CD14-positive monocyte (primary cell): ENCODE results near the gene SNRPD3. TPM values are rescaled to one million over a fixed set of nuclear protein-coding genes. Genes with fewer than 3 reads are reported as not detected.
A peak's percentile ranks its signal among the peaks of the same experiment; 100 is the strongest.

Experiments used
- DNase-seq, 3 donors: peaks; one replicate each; pipeline ENCODE4 v3.0.0-alpha.2; 2011 to 2022
- H2AFZ ChIP-seq: 2 replicates; pipeline ENCODE4 v1.6.0; 2012; ENCODE audit warnings: mild to moderate bottlenecking, low read depth, low read length, inconsistent platforms; ENCODE audit not compliant: insufficient read depth, poor library complexity, severe bottlenecking
- H3K27ac ChIP-seq, 2 donors: 1 replicate in 1 of 2; 2 replicates in 1 of 2; pipeline ENCODE4 v1.5.1; 2012 to 2013; ENCODE audit warnings: low read length in 2 of 2, control low read depth in 1 of 2, inconsistent platforms in 1 of 2, low read depth in 1 of 2, mild to moderate bottlenecking in 1 of 2
- H3K27me3 ChIP-seq, 2 donors: one replicate each; pipeline versions ENCODE4 v1.6.0 to v1.6.1; 2011 to 2013; ENCODE audit warnings: low read length in 2 of 2; ENCODE audit not compliant: control insufficient read depth in 2 of 2, insufficient read depth in 2 of 2
- H3K36me3 ChIP-seq, 2 donors: replicated peaks in 1 of 2; 1 replicate in 1 of 2; 2 replicates in 1 of 2; pipeline versions ENCODE4 v1.5.1 to v1.6.1; 2012 to 2013; ENCODE audit warnings: low read length in 2 of 2, control low read depth in 1 of 2, inconsistent platforms in 1 of 2, mild to moderate bottlenecking in 1 of 2; ENCODE audit not compliant: insufficient read depth in 2 of 2, control insufficient read depth in 1 of 2
- H3K4me1 ChIP-seq, 2 donors: 1 replicate in 1 of 2; 2 replicates in 1 of 2; pipeline versions ENCODE4 v1.5.1 to v1.6.1; 2012 to 2013; ENCODE audit warnings: low read length in 2 of 2, control low read depth in 1 of 2, inconsistent platforms in 1 of 2, mild to moderate bottlenecking in 1 of 2, moderate library complexity in 1 of 2; ENCODE audit not compliant: insufficient read depth in 2 of 2, control insufficient read depth in 1 of 2
- H3K4me2 ChIP-seq: replicated peaks from 2 replicates; pipeline ENCODE3; 2012; ENCODE audit warnings: low read length, moderate library complexity, mild to moderate bottlenecking; ENCODE audit not compliant: poor library complexity, severe bottlenecking; ENCODE audit errors: extremely low read depth
- H3K4me3 ChIP-seq, 3 experiments: fragments of 200-600 bp in 1 of 3; sonication (generic) in 1 of 3; replicated peaks in 1 of 3; 1 replicate in 2 of 3; 2 replicates in 1 of 3; pipeline ENCODE4 v1.5.1; 2011 to 2013; ENCODE audit warnings: low read length in 3 of 3, mild to moderate bottlenecking in 3 of 3, control low read depth in 2 of 3, low read depth in 2 of 3, inconsistent platforms in 1 of 3, moderate library complexity in 1 of 3
- H3K79me2 ChIP-seq: 2 replicates; pipeline ENCODE4 v1.6.0; 2012; ENCODE audit warnings: mild to moderate bottlenecking, control low read depth, inconsistent platforms, low read length, moderate library complexity; ENCODE audit not compliant: insufficient read depth
- H3K9ac ChIP-seq: 2 replicates; pipeline ENCODE4 v1.6.0; 2017; ENCODE audit warnings: low read length, mild to moderate bottlenecking; ENCODE audit not compliant: insufficient read depth, poor library complexity, severe bottlenecking
- H3K9me3 ChIP-seq, 2 donors: replicated peaks in 1 of 2; 1 replicate in 1 of 2; 2 replicates in 1 of 2; pipeline versions ENCODE4 v1.5.1 to v1.6.1; 2012 to 2013; ENCODE audit warnings: low read length in 2 of 2, control low read depth in 1 of 2; ENCODE audit not compliant: control insufficient read depth in 1 of 2, insufficient read depth in 1 of 2
- H4K20me1 ChIP-seq: 2 replicates; pipeline ENCODE4 v1.6.0; 2012; ENCODE audit warnings: mild to moderate bottlenecking, low read length, control low read depth, moderate library complexity; ENCODE audit not compliant: insufficient read depth
- H3K27ac Mint-ChIP-seq, 7 donors: one replicate each; pipeline ENCODE4 v1.8.0; 2020; ENCODE audit warnings: mild to moderate bottlenecking in 7 of 7, mixed read lengths in 7 of 7, moderate library complexity in 6 of 7, inconsistent platforms in 2 of 7
- H3K27me3 Mint-ChIP-seq, 3 donors: one replicate each; pipeline ENCODE4 v1.8.0; 2021 to 2022; ENCODE audit warnings: low read depth in 3 of 3, mild to moderate bottlenecking in 3 of 3, mixed read lengths in 3 of 3, moderate library complexity in 3 of 3, inconsistent platforms in 1 of 3
- H3K36me3 Mint-ChIP-seq, 2 donors: one replicate each; pipeline ENCODE4 v1.8.0; 2020; ENCODE audit warnings: mixed read lengths in 2 of 2, inconsistent platforms in 1 of 2, mild to moderate bottlenecking in 1 of 2
- H3K4me1 Mint-ChIP-seq: one replicate; pipeline ENCODE4 v1.8.0; 2020; ENCODE audit warnings: mild to moderate bottlenecking, mixed read lengths
- H3K4me3 Mint-ChIP-seq, 2 donors: one replicate each; pipeline ENCODE4 v1.8.0; 2020; ENCODE audit warnings: mild to moderate bottlenecking in 2 of 2, mixed read lengths in 2 of 2, moderate library complexity in 1 of 2
- H3K9me3 Mint-ChIP-seq, 7 donors: one replicate each; pipeline ENCODE4 v1.8.0; 2020 to 2022; ENCODE audit warnings: mixed read lengths in 7 of 7, mild to moderate bottlenecking in 6 of 7, moderate library complexity in 6 of 7, inconsistent platforms in 2 of 7
- WGBS: methylation state at CpG from one replicate; pipeline ENCODE4 v1.1.5; 2013; ENCODE audit warnings: missing lambda C conversion rate; ENCODE audit not compliant: insufficient coverage; 5-methylcytosine and 5-hydroxymethylcytosine counted together
- intact Hi-C, 2 donors: fragments of 100-400 bp; cut with micrococcal nuclease; formaldehyde crosslinking; loops; one replicate each; pipeline versions ENCODE4 v1.15.0 to v1.15.1; 2023
- polyA plus RNA-seq, 3 donors: library from polyadenylated mRNA; depleted of rRNA in 1 of 3; unstranded in 2 of 3; stranded (reverse) in 1 of 3; fragments of 300-500 nt in 2 of 3; fragments of >200 nt in 1 of 3; fragmentation: Illumina TruSeq in 2 of 3; gene quantifications; 1 replicate in 2 of 3; 2 replicates in 1 of 3; pipeline ENCODE4 v1.2.3, GENCODE V29; 2012 to 2021
- TF ChIP-seq, protein P1 (sequence below): fragments of 200-600 bp; IDR thresholded peaks from one replicate; pipeline ENCODE4 v1.8.0; 2022; ENCODE audit warnings: antibody characterized with exemption, mild to moderate bottlenecking

SNRPD3 gene
- polyA plus RNA-seq, 3 donors = 71.8 to 115 (median 80.9) TPM

DNA sequence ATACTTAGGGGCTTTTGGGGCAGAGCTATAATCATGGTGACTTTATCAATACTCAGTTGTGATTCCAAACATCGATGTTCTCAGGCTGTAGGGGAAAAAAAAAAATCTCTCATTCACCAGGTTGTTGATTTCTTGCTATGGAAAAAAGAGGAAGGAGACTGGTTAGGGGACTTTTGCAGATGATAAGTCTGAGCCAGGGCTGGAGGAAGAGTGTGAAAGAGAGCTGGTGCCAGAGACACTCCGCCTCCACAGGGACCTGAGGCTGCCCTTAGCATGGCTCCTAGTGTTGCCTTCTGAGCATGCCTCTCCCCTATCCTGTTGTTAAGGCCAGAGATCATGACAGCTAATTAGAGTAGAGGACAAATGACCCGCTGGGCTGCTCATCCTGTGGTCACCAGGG is 43.8 kb upstream of the SNRPD3 start:
- DNase-seq = peak; percentile 80 to 91 (median 81)
- H3K4me3 Mint-ChIP-seq = peak overlapping the region; percentile 52 to 86
- H3K4me1 Mint-ChIP-seq = peaks cover 95% of the 10 kb centered on the region
- Histone ChIP-seq H3K27ac (peak overlapping the region; percentile 59 to 75), H3K9ac (no peak overlapping the region), H3K4me1 (peaks cover 91 to 99% of the 10 kb centered on the region in 2 donors), H3K27me3 (no peaks in the 10 kb centered on the region), H3K9me3 (no peaks in the 10 kb centered on the region), H3K4me3 (peak overlapping the region in 1 of 3 experiments; percentile 40), H2AFZ (no peak overlapping the region), H3K79me2 (no peaks in the 10 kb centered on the region), H3K4me2 (peak overlapping the region; percentile 46), H4K20me1 (no peaks in the 10 kb centered on the region), H3K36me3 (no peaks in the 10 kb centered on the region)
- H3K36me3 Mint-ChIP-seq = peaks cover 2% of the 10 kb centered on the region in 2 donors
- TF ChIP-seq, protein P1, sequence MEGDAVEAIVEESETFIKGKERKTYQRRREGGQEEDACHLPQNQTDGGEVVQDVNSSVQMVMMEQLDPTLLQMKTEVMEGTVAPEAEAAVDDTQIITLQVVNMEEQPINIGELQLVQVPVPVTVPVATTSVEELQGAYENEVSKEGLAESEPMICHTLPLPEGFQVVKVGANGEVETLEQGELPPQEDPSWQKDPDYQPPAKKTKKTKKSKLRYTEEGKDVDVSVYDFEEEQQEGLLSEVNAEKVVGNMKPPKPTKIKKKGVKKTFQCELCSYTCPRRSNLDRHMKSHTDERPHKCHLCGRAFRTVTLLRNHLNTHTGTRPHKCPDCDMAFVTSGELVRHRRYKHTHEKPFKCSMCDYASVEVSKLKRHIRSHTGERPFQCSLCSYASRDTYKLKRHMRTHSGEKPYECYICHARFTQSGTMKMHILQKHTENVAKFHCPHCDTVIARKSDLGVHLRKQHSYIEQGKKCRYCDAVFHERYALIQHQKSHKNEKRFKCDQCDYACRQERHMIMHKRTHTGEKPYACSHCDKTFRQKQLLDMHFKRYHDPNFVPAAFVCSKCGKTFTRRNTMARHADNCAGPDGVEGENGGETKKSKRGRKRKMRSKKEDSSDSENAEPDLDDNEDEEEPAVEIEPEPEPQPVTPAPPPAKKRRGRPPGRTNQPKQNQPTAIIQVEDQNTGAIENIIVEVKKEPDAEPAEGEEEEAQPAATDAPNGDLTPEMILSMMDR = no peak
- WGBS = 0% methylated on average over 1 of the region's 3 CpGs
- peaks cover 0 to 6% (median 3%) of the 10 kb centered on the region in 3 donors for H3K27me3 Mint-ChIP-seq
- H3K27ac Mint-ChIP-seq = peak overlapping the region; percentile 89 to 98 (median 94)
- intact Hi-C loops = loop anchor here in 1 of 2 donors (1.0 to 2.0 kb wide), 2 partner anchors 9 to 77 kb away; no protein-coding TSS in a partner anchor
- peaks cover 0 to 3% (median 0%) of the 10 kb centered on the region in 7 donors for H3K9me3 Mint-ChIP-seq

DNA sequence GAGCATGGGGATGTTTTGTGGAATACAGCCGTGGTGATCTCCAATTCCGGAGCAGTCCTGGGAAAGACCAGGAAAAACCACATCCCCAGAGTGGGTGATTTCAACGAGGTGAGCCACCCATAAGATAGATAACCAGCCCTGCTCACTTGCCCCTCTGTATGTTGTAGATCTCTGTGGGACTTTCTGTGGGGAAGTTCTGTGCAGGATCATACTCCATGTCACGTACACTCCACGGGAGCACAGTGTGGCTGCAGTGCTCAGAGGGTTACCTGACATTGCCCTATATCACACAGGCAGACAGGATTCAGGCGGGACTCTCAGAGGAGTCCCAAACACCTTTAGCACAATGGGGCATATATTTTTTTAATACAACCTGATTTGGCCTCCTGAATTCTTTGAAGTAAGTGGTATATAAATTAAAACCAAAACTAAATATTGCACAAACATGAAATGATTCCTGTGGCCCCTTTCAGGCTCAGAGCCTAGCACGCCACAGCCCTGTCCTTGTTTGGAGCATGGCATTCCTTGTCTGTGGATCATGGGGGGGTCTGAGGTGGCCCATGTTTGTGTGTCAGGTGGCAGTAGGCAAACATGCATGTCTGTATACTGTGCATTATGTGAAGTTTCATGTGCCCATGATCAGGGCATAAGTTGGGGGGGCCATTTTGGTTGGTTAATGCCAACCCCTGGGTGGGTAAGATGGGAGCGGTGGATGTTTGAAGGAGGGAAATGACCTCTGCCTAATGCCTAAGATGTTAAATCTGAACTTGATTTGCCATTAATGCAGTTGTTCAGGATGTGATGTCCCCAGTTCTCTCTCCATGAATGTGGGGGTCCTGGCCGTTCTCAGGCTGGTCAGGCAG is 42.2 kb upstream of the SNRPD3 start:
- H3K4me1 ChIP-seq = peaks cover 83 to 92% of the 10 kb centered on the region in 2 donors

More for the DNA sequence above, 42.2 kb upstream of the SNRPD3 start:
- peaks cover 0 to 3% (median 0%) of the 10 kb centered on the region in 7 donors for H3K9me3 Mint-ChIP-seq
- peak overlapping the region in 1 of 2 donors; percentile 7 for H3K4me3 Mint-ChIP-seq
- H2AFZ ChIP-seq = no peak overlapping the region
- no peak overlapping the region for H3K4me3 ChIP-seq
- TF ChIP-seq, protein P1 = no peak
- H3K9ac ChIP-seq = no peak overlapping the region
- peaks cover 95% of the 10 kb centered on the region for H3K4me1 Mint-ChIP-seq
- intact Hi-C loops = loop anchor here in 1 of 2 donors (2.0 kb wide), 1 partner anchor 79 kb away; no protein-coding TSS in a partner anchor
- no peaks in the 10 kb centered on the region for H3K27me3 ChIP-seq
- no peaks in the 10 kb centered on the region for H3K36me3 ChIP-seq
- no peaks in the 10 kb centered on the region for H3K9me3 ChIP-seq
- no peaks in the 10 kb centered on the region for H3K79me2 ChIP-seq
- H3K36me3 Mint-ChIP-seq = peaks cover 0 to 2% of the 10 kb centered on the region in 2 donors
- 93% methylated on average over 3 of the region's 9 CpGs for WGBS
- peak overlapping the region in 5 of 7 donors; percentile 30 to 66 (median 52) for H3K27ac Mint-ChIP-seq
- no peak overlapping the region for H3K27ac ChIP-seq
- no peaks in the 10 kb centered on the region for H4K20me1 ChIP-seq
- H3K4me2 ChIP-seq = no peak overlapping the region
- DNase-seq = peak in 1 of 3 donors; percentile 49
- H3K27me3 Mint-ChIP-seq = peaks cover 0 to 6% (median 3%) of the 10 kb centered on the region in 3 donors
